ENCODE results near the gene SSRP1.

GRCh38 chr11:57380975-57381374 lies 45.3 kb upstream of the SSRP1 start, which contains the start of gene PRG3:
- TF ChIP-seq SUZ12 (IDR thresholded peaks at IDR 0.05; ENCODE audit: extremely low read depth, insufficient read depth, insufficient read length), result no peak
- TF ChIP-seq ZNF274 (IDR thresholded peaks at IDR 0.05; ENCODE audit: low read depth, low read length), result no peak
